ENCODE measurements around the gene NUFIP2.

DNA sequence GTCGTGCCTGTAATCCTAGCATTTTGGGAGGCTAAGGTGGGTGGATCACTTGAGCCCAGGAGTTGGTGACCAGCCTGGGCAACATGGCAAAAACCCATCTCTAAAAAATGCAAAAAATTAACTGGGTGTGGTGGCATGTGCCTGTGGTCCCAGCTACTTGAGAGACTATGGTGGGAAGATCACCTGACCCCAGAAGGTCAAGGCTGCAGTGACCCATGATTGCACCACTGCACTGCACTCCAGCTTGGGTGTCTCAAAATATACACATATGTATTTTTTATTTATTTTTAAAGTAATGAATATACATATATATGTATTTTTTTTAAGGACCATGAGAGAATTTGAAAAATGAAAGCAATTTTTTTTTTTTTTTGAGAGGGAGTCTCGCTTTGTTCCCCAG lies 5.1 kb upstream of the NUFIP2 start:
- TF ChIP-seq, protein P1, sequence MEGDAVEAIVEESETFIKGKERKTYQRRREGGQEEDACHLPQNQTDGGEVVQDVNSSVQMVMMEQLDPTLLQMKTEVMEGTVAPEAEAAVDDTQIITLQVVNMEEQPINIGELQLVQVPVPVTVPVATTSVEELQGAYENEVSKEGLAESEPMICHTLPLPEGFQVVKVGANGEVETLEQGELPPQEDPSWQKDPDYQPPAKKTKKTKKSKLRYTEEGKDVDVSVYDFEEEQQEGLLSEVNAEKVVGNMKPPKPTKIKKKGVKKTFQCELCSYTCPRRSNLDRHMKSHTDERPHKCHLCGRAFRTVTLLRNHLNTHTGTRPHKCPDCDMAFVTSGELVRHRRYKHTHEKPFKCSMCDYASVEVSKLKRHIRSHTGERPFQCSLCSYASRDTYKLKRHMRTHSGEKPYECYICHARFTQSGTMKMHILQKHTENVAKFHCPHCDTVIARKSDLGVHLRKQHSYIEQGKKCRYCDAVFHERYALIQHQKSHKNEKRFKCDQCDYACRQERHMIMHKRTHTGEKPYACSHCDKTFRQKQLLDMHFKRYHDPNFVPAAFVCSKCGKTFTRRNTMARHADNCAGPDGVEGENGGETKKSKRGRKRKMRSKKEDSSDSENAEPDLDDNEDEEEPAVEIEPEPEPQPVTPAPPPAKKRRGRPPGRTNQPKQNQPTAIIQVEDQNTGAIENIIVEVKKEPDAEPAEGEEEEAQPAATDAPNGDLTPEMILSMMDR (IDR thresholded peaks at IDR 0.05): no peak
- TF ChIP-seq POLR2A (IDR thresholded peaks at IDR 0.05): no peak
- TF ChIP-seq POLR2AphosphoS5 (IDR thresholded peaks at IDR 0.05): no peak
- TF ChIP-seq EP300 (IDR thresholded peaks at IDR 0.05): no peak
